ENCODE data around the gene PCDHB15. TPM values are rescaled to one million over a fixed set of nuclear protein-coding genes. Genes with fewer than 3 reads are reported as not detected.
"Not testable (repeated sequence)": the region's sequence is repeated elsewhere in the genome, so short reads cannot be mapped to it uniquely, and the experiment has no call there.

PCDHB15 gene
- total RNA-seq, 1 donor from 2014 or later: 7.3 TPM

- no peak for ATAC-seq
- intact Hi-C loops (cut with DNase I): no loop called here
- DNase-seq (ENCODE audit: low spot score): no peak
Measured at GRCh38 chr5:141236516-141237313, 8.5 kb upstream of the PCDHB15 start.

GRCh38 chr5:141241496-141241895, 3.7 kb upstream of the PCDHB15 start:
- intact Hi-C loops (cut with DNase I): no loop called here
- no peak for DNase-seq (ENCODE audit: low spot score)
- no peak for ATAC-seq

- intact Hi-C loops (cut with DNase I); ATAC-seq; DNase-seq (ENCODE audit: low spot score): not testable (repeated sequence)
Measured at GRCh38 chr5:141246971-141247370, 1.8 kb downstream of the PCDHB15 start.

- ATAC-seq; DNase-seq (ENCODE audit: low spot score); intact Hi-C loops (cut with DNase I): not testable (repeated sequence)
Measured at GRCh38 chr5:141247434-141247833, 2.2 kb downstream of the PCDHB15 start.

GRCh38 chr5:141250576-141250975, 5.4 kb downstream of the PCDHB15 start:
- DNase-seq (ENCODE audit: low spot score) (no peak), ATAC-seq (no peak)
- intact Hi-C loops (cut with DNase I): no loop called here

- no peak for ATAC-seq
- no peak for DNase-seq (ENCODE audit: low spot score)
- intact Hi-C loops (cut with DNase I): no loop called here
Measured at GRCh38 chr5:141258464-141258863, 13.3 kb downstream of the PCDHB15 start.

- intact Hi-C loops (cut with DNase I): no loop called here
- ATAC-seq: no peak
- no peak for DNase-seq (ENCODE audit: low spot score)
Measured at GRCh38 chr5:141258948-141259347, 13.8 kb downstream of the PCDHB15 start.

- DNase-seq (ENCODE audit: low spot score) (no peak), ATAC-seq (no peak)
- intact Hi-C loops (cut with DNase I): no loop called here
Measured at GRCh38 chr5:141260458-141261237, 15.5 kb downstream of the PCDHB15 start.

- intact Hi-C loops (cut with DNase I): no loop called here
Measured at GRCh38 chr5:141261238-141261546, 16.0 kb downstream of the PCDHB15 start.

GRCh38 chr5:141269195-141269594, 24.0 kb downstream of the PCDHB15 start:
- intact Hi-C loops (cut with DNase I): no loop called here
- no peak for DNase-seq (ENCODE audit: low spot score)
- no peak for ATAC-seq

More at GRCh38 chr5:141261238-141261546, 16.0 kb downstream of the PCDHB15 start:
- no peak for DNase-seq (ENCODE audit: low spot score)
- no peak for ATAC-seq

- DNase-seq (ENCODE audit: low spot score): no peak
- no peak for ATAC-seq
- intact Hi-C loops (cut with DNase I): no loop called here
Measured at GRCh38 chr5:141272906-141273305, 27.7 kb downstream of the PCDHB15 start.

GRCh38 chr5:141298376-141298775, 53.2 kb downstream of the PCDHB15 start:
- intact Hi-C loops (cut with DNase I): no loop called here
- ATAC-seq (no peak), DNase-seq (ENCODE audit: low spot score) (no peak)

Other genes with a start within 250 kb of the PCDHB15 start
- gene PCDHB1, start 194.0 kb upstream of the PCDHB15 start, total RNA-seq: 0.09 TPM
- 3.8 TPM for gene PCDHB2, start 150.8 kb upstream of the PCDHB15 start, total RNA-seq
- 4.5 TPM for gene PCDHB3, start 144.9 kb upstream of the PCDHB15 start, total RNA-seq
- 12.2 TPM for gene PCDHB4, start 123.6 kb upstream of the PCDHB15 start, total RNA-seq
- 4.4 TPM for gene PCDHB5, start 110.2 kb upstream of the PCDHB15 start, total RNA-seq
- gene PCDHB6, start 95.3 kb upstream of the PCDHB15 start, total RNA-seq: 2.4 TPM
- gene PCDHB7, start 72.8 kb upstream of the PCDHB15 start, total RNA-seq: 5.0 TPM
- gene PCDHB8, start 67.6 kb upstream of the PCDHB15 start, total RNA-seq: 4.5 TPM
- gene PCDHB16, start 63.0 kb upstream of the PCDHB15 start, total RNA-seq: 9.5 TPM
- gene PCDHB9, start 58.2 kb upstream of the PCDHB15 start, total RNA-seq: 3.7 TPM
- 5.3 TPM for gene PCDHB10, start 53.0 kb upstream of the PCDHB15 start, total RNA-seq
- 9.9 TPM for gene PCDHB11, start 45.8 kb upstream of the PCDHB15 start, total RNA-seq
- 6.6 TPM for gene PCDHB12, start 36.7 kb upstream of the PCDHB15 start, total RNA-seq
- gene PCDHB13, start 31.5 kb upstream of the PCDHB15 start, total RNA-seq: 4.9 TPM
- gene PCDHB14, start 22.1 kb upstream of the PCDHB15 start, total RNA-seq: 5.3 TPM
- 1.4 TPM for gene SLC25A2, start 58.7 kb downstream of the PCDHB15 start, total RNA-seq
- 84.3 TPM for gene TAF7, start 75.4 kb downstream of the PCDHB15 start, total RNA-seq
- gene PCDHGA1, start 85.1 kb downstream of the PCDHB15 start, total RNA-seq: 1.4 TPM
- gene PCDHGA2, start 93.4 kb downstream of the PCDHB15 start, total RNA-seq: 13.5 TPM
- 6.7 TPM for gene PCDHGA3, start 98.4 kb downstream of the PCDHB15 start, total RNA-seq
- 7.8 TPM for gene PCDHGB1, start 104.7 kb downstream of the PCDHB15 start, total RNA-seq
- gene PCDHGA4, start 109.6 kb downstream of the PCDHB15 start, total RNA-seq: 10.6 TPM
- gene PCDHGB2, start 114.6 kb downstream of the PCDHB15 start, total RNA-seq: 10.2 TPM
- 8.8 TPM for gene PCDHGA5, start 118.8 kb downstream of the PCDHB15 start, total RNA-seq
- gene PCDHGB3, start 124.8 kb downstream of the PCDHB15 start, total RNA-seq: 9.7 TPM
- gene PCDHGA6, start 128.5 kb downstream of the PCDHB15 start, total RNA-seq: 10.3 TPM
- gene PCDHGA7, start 137.3 kb downstream of the PCDHB15 start, total RNA-seq: 7.3 TPM
- 9.0 TPM for gene PCDHGB4, start 142.3 kb downstream of the PCDHB15 start, total RNA-seq
- gene PCDHGA8, start 147.2 kb downstream of the PCDHB15 start, total RNA-seq: 5.3 TPM
- gene PCDHGB5, start 152.6 kb downstream of the PCDHB15 start, total RNA-seq: 16.3 TPM
- gene PCDHGA9, start 157.4 kb downstream of the PCDHB15 start, total RNA-seq: 10.7 TPM
- 12.4 TPM for gene PCDHGB6, start 162.6 kb downstream of the PCDHB15 start, total RNA-seq
- gene PCDHGA10, start 167.6 kb downstream of the PCDHB15 start, total RNA-seq: 8.9 TPM
- 18.9 TPM for gene PCDHGB7, start 172.3 kb downstream of the PCDHB15 start, total RNA-seq
- gene PCDHGA11, start 175.7 kb downstream of the PCDHB15 start, total RNA-seq: 7.8 TPM
- gene PCDHGA12, start 185.1 kb downstream of the PCDHB15 start, total RNA-seq: 12.1 TPM
- 71.4 TPM for gene PCDHGC3, start 230.6 kb downstream of the PCDHB15 start, total RNA-seq
- gene PCDHGC4, start 239.6 kb downstream of the PCDHB15 start, total RNA-seq: 4.5 TPM
- gene PCDHGC5, start 243.7 kb downstream of the PCDHB15 start, total RNA-seq: 3.8 TPM